GM19023 (cell line): ENCODE data around the gene TTLL11.
"Not testable (repeated sequence)": the region's sequence is repeated elsewhere in the genome, so short reads cannot be mapped to it uniquely, and the experiment has no call there.

Experiments
- ATAC-seq: cut with Tn5 transposase; IDR thresholded peaks from one replicate; pipeline ENCODE4 v1.9.1; 2021; ENCODE audit warnings: mild to moderate bottlenecking, moderate library complexity; ENCODE audit not compliant: unreplicated experiment

The TTLL11 gene

DNA sequence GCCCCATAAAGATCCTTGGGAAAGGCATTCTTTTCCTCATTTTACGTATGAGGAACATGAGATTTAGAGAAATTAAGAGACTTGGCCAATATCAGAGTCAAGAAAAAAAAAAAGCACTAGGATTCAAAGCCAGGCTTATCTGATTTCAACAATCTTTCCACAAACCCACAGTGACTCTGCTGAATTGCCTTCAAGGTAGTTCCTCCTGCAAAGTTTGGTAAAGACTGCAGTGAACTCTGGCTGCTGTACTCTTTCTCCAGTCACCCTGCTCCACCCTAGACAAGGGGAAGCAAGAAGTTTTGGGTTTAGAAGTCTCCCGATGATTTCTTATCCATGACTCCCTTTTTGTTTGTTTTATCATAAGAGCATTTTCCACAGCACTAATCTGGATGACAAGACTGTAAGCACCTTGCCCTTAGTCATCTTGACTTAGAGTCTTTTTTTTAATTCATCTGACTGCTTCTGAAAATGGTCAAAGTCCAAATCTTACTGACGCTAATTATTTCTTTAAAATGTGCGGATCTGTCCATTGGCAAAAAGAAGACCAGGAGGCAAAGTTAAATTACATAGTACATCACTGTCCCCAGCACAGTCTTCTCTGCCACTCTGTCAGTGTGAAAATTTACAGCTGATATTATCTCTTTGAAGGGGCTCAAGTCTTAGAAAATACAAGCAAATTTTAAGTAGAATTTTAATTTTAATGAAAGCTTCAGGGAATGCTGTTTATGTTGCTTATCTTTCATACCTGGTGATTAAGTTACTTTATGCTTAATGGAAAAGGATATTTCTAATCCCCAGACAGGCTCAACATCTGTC, 180.1 kb downstream of the TTLL11 start:
- no peak for ATAC-seq

- ATAC-seq = no peak
These were observed 182.5 kb downstream of the TTLL11 start for GRCh38 chr9:121910491-121911040.

GRCh38 chr9:121909111-121909510, 184.0 kb downstream of the TTLL11 start:
- ATAC-seq = no peak

DNA sequence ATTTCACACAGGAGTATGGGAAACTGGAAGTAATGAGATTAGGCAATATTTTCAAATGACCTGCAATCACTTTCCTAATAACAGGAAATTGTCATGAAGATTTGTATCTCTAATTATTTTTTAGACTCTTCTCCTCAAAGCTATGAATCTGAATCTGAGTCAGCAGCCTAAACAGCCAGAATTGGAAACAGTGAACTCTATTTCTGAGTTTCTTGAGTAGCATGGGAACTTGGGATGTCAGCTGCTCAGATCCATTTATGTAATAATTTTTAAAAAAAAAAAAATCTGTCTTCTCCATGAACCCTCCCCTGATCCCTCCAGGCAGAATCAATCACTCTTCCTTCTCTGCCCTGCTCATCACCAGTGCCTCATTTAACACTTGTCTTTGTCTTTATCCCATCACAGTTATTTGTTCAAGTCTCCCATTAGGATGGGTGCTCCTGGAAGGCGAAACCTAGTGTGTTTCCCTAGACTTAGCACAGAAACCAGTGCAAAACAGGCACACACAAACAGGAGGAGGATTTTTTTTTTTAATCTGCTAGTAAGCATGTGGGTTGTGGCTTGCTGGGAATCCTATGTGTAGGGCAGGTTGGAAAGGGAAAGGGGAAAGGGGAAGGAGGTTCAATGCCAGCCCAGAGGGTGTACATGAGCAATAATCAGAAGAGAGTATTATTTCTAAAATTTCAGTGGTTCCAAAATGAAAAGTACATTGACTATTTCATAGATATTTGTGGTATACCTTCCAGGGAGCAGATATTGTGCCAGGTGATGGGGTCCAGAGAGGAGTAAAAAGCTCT, 186.8 kb downstream of the TTLL11 start:
- no peak for ATAC-seq

DNA sequence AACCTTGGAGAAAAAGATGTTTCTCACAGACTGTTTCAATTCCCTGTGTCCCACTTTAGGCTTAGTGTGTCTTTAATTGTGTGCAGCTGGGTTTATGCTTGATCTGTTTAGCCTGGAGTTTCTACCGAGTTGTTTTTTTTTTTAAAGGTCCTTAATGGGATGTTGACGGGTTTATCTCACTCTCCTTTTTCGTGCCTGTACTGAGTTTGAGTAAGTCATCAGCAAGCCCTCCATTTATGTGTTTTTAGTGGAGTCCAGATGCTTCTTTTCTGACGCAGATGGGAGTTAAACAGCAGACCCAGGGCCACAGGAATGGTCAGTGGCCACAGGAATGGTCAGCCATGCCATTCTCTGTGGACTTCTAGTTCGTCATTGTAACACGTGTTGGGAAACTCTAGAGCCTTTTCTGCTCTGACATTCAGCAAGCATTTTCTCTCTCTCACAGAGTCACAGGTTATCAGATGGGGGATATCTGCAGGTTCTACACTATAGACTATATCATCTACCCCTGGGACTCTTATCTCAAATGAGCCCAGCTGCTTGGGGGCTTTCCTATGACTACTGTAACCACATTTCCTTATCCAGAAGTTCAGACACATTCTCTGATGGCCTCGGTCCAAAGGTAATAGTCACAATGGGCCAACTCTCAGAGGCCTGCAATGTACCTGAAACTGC, 190.5 kb downstream of the TTLL11 start:
- ATAC-seq = no peak

GRCh38 chr9:121901616-121902015, 191.5 kb downstream of the TTLL11 start:
- no peak for ATAC-seq

- ATAC-seq = no peak
These were observed 192.9 kb downstream of the TTLL11 start for GRCh38 chr9:121900163-121900562.

DNA sequence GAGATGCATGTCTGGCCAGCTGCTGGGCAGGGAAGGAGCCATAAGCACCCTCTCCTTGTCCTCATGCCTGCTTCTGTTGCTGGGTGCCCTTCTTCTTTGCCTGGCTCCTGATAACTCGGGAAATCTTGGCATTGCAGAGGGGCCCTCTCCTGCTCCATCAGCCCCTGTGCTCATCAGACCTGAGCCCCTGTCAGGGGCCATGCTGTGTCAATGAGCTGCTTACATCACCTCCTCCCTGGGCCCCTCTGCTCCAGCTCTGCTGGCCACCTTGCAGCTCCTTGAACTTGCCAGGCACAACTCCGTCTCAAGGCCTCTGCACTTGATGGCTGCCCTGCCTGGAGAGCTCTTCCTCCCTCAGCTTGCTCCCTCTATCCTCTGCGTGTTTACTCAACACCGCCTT, 194.3 kb downstream of the TTLL11 start:
- no peak for ATAC-seq

DNA sequence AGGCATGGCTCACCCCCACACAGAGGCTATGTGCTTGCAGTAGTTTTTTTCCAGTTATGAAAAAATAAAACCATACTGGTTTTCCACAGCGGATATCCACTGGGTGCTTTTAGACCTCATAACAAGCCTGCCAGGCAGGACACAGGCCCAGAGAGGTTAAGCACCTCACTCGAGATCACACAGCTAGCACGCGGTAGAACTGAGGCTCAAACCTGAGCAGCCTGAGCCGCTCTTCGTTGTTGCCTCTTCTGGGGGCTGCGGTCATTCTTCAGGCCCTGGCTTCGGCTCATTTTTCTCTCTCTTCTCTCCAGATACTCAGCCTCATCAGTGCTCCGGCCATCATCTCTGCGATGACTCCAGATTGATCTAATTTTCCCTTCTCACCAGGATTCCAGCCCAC, 196.0 kb downstream of the TTLL11 start:
- no peak for ATAC-seq

GRCh38 chr9:121896545-121896943, 196.6 kb downstream of the TTLL11 start:
- no peak for ATAC-seq

- ATAC-seq = no peak
These were observed 197.1 kb downstream of the TTLL11 start for GRCh38 chr9:121895818-121896544.

DNA sequence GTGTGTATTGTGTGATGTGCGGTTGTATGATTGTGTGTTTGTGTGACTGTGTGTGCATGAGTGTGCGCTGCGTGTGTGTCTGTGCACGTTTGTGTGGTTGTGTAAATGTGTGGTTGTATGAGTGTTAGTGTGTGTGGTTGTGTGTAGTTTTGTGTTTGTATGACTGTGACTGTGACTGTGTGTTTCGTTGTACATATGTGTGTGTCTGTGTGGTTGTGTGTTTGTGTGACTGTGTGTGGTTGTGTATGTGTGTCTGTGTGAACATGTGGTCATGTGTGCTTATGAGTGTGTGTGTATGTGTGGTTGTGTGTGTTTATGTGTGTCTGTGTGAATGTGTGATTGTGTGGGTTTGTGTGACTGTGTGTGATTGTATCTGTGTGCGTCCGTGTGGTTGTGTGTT, 197.8 kb downstream of the TTLL11 start:
- no peak for ATAC-seq

DNA sequence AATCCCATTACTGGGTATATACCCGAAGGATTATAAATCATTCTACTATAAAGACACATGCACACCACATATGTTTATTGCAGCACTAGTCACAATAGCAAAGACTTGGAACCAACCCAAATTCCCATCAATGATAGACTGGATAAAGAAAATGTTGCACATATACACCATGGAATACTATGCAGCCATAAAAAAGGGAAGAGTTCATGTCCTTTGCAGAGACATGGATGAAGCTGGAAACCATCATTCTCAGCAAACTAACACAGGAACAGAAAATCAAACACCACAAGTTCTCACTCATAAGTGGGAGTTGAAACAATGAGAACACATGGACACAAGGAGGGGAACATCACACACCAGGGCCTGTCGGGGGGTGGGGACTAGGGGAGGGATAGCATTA, 198.7 kb downstream of the TTLL11 start:
- not testable (repeated sequence) for ATAC-seq

DNA sequence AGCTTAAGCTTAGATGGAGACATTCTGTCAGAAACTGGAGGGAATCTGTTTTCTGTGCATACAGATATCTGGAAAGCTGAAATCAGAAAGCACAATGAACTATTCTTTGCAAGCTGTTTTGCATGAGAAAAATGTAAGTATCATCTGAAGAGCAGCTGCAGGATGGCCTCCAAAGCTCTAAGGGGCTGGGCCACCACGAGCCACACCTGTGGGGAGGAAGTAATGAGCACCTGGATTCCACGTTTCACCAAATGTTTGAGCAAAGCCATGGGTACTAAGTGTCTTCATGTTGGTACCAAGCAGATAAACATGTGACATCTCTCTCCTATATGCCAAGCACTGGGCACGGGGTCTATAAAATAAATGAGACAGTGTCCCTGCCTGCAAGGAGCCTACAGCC, 199.3 kb downstream of the TTLL11 start:
- ATAC-seq = no peak

DNA sequence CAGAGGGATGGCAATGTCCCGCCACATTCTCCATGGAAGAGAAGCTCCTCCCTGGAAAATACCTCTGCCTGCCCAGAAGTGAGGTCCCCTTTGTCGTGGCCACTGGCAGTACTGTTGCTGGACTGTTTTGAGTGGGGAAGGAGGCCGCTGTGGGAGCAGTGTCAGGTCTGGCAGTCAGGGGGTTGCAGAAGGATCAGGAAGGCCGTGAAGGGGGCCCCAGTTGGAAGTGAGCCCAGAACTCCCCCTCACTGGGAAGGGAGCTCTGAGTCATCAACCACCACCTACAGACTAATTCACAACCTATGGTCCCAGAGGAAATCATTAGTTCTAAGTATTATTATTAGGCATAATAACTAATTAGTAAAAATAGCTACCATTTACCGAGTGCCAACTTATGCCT, 200.4 kb downstream of the TTLL11 start:
- no peak for ATAC-seq

DNA sequence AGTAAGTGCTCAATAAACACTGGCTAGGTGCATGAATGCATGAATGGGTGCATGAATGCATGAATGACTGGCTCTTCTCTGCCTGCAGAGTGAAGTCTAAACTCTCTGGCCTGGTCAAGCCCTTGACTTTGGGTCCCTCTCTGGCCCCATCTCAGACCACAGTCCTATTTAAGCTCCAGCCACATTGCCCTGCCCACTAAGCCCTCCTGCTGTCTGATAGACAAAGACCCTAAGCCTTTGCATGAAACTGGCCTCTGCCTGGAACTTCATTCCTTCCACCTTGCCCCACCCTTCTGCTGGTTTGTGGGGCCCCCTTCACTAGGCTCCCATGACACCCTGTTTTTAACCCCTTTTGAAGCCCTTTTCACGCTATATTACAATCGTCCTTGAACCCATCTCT, 202.4 kb downstream of the TTLL11 start:
- no peak for ATAC-seq

DNA sequence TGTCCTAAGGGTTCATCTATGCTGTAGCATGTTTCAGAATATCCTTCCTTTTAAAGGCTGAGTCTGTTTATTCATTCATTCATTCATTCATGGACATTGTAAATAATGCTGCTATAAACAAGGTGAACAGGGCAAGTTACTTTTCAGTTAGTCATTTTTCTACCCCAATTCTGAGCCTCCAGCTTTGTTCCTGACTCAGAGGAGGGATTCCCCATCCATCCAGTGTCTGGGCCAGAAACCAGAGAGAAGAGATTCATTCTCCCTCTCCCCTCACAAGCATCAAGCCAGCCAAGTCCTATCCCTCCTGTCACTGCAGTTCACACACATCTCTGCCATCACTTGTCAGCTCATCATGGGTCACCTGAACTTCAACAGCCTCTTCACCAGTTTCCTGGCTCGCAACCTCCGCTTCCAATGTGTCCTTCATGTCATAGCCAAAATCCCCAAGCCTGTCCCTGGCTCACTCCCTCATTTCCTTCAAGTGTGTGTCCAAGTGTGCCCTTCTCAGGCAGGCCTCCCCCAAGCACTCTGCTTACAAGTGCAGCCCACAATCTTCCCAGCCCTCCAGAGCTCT, 203.0 kb downstream of the TTLL11 start:
- ATAC-seq = no peak

- no peak for ATAC-seq
These were observed 204.7 kb downstream of the TTLL11 start for GRCh38 chr9:121888438-121888775.

GRCh38 chr9:121887553-121888437, 205.3 kb downstream of the TTLL11 start:
- ATAC-seq = no peak
